WTC11 (cell line): ENCODE measurements around the gene CEP72.
"Not testable (repeated sequence)": the region's sequence is repeated elsewhere in the genome, so short reads cannot be mapped to it uniquely, and the experiment has no call there.

Experiments used
- RELA ChIP-seq: sonication (generic); formaldehyde crosslinking; IDR thresholded peaks from 2 replicates; pipeline ENCODE4 v1.8.1; 2022; ENCODE audit warnings: missing genetic modification reagents, mild to moderate bottlenecking, borderline replicate concordance
- TF ChIP-seq, protein P1 (sequence below): sonication (generic); formaldehyde crosslinking; IDR thresholded peaks from 2 replicates; pipeline ENCODE4 v1.8.1; 2022; ENCODE audit warnings: mild to moderate bottlenecking, missing genetic modification reagents, moderate library complexity, borderline replicate concordance
- TF ChIP-seq, protein P2 (sequence below): fragments of 200-600 bp; IDR thresholded peaks from 2 replicates; pipeline ENCODE4 v1.8.0; 2022; ENCODE audit warnings: antibody characterized with exemption

DNA sequence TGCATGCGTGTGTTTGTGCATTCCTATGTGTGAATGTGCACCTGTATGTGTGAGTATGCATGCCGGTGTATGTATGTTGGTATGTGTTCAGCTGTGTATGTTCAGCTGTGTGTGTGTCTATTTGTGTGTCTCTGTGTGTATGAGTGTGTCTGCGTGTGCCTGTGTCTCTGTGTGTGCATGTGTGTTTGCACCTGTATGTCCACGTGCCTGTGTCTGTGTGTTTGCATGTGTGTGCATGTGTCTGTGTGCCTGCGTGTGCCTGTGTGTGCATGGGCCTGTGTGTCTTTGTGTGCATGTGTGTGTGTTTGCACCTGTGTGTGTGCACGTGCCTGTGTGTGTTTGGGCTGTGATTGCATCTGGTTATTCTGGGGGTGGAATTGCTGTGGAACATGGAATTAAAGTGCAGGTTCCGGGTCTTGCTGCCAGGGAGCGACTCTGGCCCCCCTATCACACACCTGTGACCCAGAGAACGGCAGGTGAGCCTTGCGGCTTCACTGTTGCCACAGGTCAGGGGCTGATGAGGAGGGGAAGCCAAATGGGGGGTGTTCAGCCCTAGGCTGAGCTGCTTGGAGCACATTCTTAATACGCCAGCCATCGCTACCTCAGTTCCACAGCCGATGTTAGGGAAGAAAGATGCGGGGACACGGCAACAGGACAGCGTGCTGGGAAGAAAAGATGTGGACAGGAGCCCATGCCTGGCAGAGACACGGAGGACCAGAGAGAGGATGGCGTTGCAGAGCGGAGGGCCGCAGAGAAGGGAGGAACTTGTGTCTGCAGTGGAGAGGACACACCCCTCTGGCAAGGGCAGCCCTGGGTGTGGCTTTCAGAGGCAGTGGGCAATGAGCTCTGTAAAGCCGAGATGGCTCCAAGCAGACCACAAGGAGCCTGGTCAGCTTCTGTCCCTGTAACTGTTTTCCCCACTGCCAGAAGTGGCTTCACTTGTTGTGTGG is 84.9 kb downstream of the CEP72 start:
- TF ChIP-seq RELA (CRISPR knock-in tag): not testable (repeated sequence)
- TF ChIP-seq, protein P1, sequence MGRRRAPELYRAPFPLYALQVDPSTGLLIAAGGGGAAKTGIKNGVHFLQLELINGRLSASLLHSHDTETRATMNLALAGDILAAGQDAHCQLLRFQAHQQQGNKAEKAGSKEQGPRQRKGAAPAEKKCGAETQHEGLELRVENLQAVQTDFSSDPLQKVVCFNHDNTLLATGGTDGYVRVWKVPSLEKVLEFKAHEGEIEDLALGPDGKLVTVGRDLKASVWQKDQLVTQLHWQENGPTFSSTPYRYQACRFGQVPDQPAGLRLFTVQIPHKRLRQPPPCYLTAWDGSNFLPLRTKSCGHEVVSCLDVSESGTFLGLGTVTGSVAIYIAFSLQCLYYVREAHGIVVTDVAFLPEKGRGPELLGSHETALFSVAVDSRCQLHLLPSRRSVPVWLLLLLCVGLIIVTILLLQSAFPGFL (CRISPR knock-in tag): not testable (repeated sequence)
- TF ChIP-seq, protein P2, sequence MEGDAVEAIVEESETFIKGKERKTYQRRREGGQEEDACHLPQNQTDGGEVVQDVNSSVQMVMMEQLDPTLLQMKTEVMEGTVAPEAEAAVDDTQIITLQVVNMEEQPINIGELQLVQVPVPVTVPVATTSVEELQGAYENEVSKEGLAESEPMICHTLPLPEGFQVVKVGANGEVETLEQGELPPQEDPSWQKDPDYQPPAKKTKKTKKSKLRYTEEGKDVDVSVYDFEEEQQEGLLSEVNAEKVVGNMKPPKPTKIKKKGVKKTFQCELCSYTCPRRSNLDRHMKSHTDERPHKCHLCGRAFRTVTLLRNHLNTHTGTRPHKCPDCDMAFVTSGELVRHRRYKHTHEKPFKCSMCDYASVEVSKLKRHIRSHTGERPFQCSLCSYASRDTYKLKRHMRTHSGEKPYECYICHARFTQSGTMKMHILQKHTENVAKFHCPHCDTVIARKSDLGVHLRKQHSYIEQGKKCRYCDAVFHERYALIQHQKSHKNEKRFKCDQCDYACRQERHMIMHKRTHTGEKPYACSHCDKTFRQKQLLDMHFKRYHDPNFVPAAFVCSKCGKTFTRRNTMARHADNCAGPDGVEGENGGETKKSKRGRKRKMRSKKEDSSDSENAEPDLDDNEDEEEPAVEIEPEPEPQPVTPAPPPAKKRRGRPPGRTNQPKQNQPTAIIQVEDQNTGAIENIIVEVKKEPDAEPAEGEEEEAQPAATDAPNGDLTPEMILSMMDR: not testable (repeated sequence)
